ENCODE results near the gene NACC2.

NACC2 gene

GRCh38 chr9:136013116-136013515, 82.0 kb downstream of the NACC2 start:
- Histone ChIP-seq H3K4me1 (ENCODE audit: control insufficient read depth, insufficient read depth, low read length, unreplicated experiment) (peaks cover 18% of the 10 kb centered on the region), H3K27me3 (ENCODE audit: insufficient read depth, low read length) (no peaks in the 10 kb centered on the region), H3K79me2 (ENCODE audit: control insufficient read depth, insufficient read depth, low read length, unreplicated experiment) (peaks cover 2% of the 10 kb centered on the region), H3K36me3 (ENCODE audit: insufficient read depth, low read length) (no peaks in the 10 kb centered on the region), H3K27ac (ENCODE audit: low read depth, low read length) (no peak overlapping the region), H2AFZ (ENCODE audit: low read length, unreplicated experiment) (no peak overlapping the region), H3K4me3 (ENCODE audit: low read depth, low read length) (no peak overlapping the region)

GRCh38 chr9:136012651-136013050, 82.4 kb downstream of the NACC2 start:
- H3K27me3 ChIP-seq (ENCODE audit: insufficient read depth, low read length) = no peaks in the 10 kb centered on the region
- H3K36me3 ChIP-seq (ENCODE audit: insufficient read depth, low read length) = no peaks in the 10 kb centered on the region
- peaks cover 22% of the 10 kb centered on the region for H3K4me1 ChIP-seq (ENCODE audit: control insufficient read depth, insufficient read depth, low read length, unreplicated experiment)
- peaks cover under 1% of the 10 kb centered on the region for H3K79me2 ChIP-seq (ENCODE audit: control insufficient read depth, insufficient read depth, low read length, unreplicated experiment)
- no peak overlapping the region for H3K27ac ChIP-seq (ENCODE audit: low read depth, low read length)
- H3K4me3 ChIP-seq (ENCODE audit: low read depth, low read length) = no peak overlapping the region
- H2AFZ ChIP-seq (ENCODE audit: low read length, unreplicated experiment) = no peak overlapping the region

- H2AFZ ChIP-seq (ENCODE audit: low read length, unreplicated experiment) = peak overlapping the region; percentile 25
- H3K4me1 ChIP-seq (ENCODE audit: control insufficient read depth, insufficient read depth, low read length, unreplicated experiment) = peaks cover 22% of the 10 kb centered on the region
- no peak overlapping the region for H3K27ac ChIP-seq (ENCODE audit: low read depth, low read length)
Observed at GRCh38 chr9:136011703-136012496, 83.2 kb downstream of the NACC2 start.

GRCh38 chr9:136011376-136011702, 83.8 kb downstream of the NACC2 start:
- Histone ChIP-seq H3K79me2 (ENCODE audit: control insufficient read depth, insufficient read depth, low read length, unreplicated experiment) (no peaks in the 10 kb centered on the region), H3K4me3 (ENCODE audit: low read depth, low read length) (no peak overlapping the region), H3K27ac (ENCODE audit: low read depth, low read length) (no peak overlapping the region), H3K27me3 (ENCODE audit: insufficient read depth, low read length) (no peaks in the 10 kb centered on the region), H2AFZ (ENCODE audit: low read length, unreplicated experiment) (no peak overlapping the region), H3K4me1 (ENCODE audit: control insufficient read depth, insufficient read depth, low read length, unreplicated experiment) (peaks cover 22% of the 10 kb centered on the region), H3K36me3 (ENCODE audit: insufficient read depth, low read length) (no peaks in the 10 kb centered on the region)

More at GRCh38 chr9:136011703-136012496, 83.2 kb downstream of the NACC2 start:
- H3K36me3 ChIP-seq (ENCODE audit: insufficient read depth, low read length) = no peaks in the 10 kb centered on the region
- H3K79me2 ChIP-seq (ENCODE audit: control insufficient read depth, insufficient read depth, low read length, unreplicated experiment) = no peaks in the 10 kb centered on the region
- H3K27me3 ChIP-seq (ENCODE audit: insufficient read depth, low read length) = no peaks in the 10 kb centered on the region
- no peak overlapping the region for H3K4me3 ChIP-seq (ENCODE audit: low read depth, low read length)

- Histone ChIP-seq H3K27ac (ENCODE audit: low read depth, low read length) (no peak overlapping the region), H2AFZ (ENCODE audit: low read length, unreplicated experiment) (no peak overlapping the region), H3K4me1 (ENCODE audit: control insufficient read depth, insufficient read depth, low read length, unreplicated experiment) (peaks cover 22% of the 10 kb centered on the region)
Observed at GRCh38 chr9:136010615-136011361, 84.3 kb downstream of the NACC2 start.

GRCh38 chr9:136010176-136010575, 84.9 kb downstream of the NACC2 start:
- no peak overlapping the region for H2AFZ ChIP-seq (ENCODE audit: low read length, unreplicated experiment)
- no peak overlapping the region for H3K27ac ChIP-seq (ENCODE audit: low read depth, low read length)
- no peaks in the 10 kb centered on the region for H3K79me2 ChIP-seq (ENCODE audit: control insufficient read depth, insufficient read depth, low read length, unreplicated experiment)
- no peaks in the 10 kb centered on the region for H3K27me3 ChIP-seq (ENCODE audit: insufficient read depth, low read length)
- H3K36me3 ChIP-seq (ENCODE audit: insufficient read depth, low read length) = no peaks in the 10 kb centered on the region
- no peak overlapping the region for H3K4me3 ChIP-seq (ENCODE audit: low read depth, low read length)
- H3K4me1 ChIP-seq (ENCODE audit: control insufficient read depth, insufficient read depth, low read length, unreplicated experiment) = peaks cover 22% of the 10 kb centered on the region

More at GRCh38 chr9:136010615-136011361, 84.3 kb downstream of the NACC2 start:
- Histone ChIP-seq H3K4me3 (ENCODE audit: low read depth, low read length) (no peak overlapping the region), H3K27me3 (ENCODE audit: insufficient read depth, low read length) (no peaks in the 10 kb centered on the region), H3K36me3 (ENCODE audit: insufficient read depth, low read length) (no peaks in the 10 kb centered on the region), H3K79me2 (ENCODE audit: control insufficient read depth, insufficient read depth, low read length, unreplicated experiment) (no peaks in the 10 kb centered on the region)

GRCh38 chr9:136009516-136009915, 85.6 kb downstream of the NACC2 start:
- Histone ChIP-seq H3K36me3 (ENCODE audit: insufficient read depth, low read length) (no peaks in the 10 kb centered on the region), H3K79me2 (ENCODE audit: control insufficient read depth, insufficient read depth, low read length, unreplicated experiment) (no peaks in the 10 kb centered on the region), H3K27ac (ENCODE audit: low read depth, low read length) (no peak overlapping the region), H3K27me3 (ENCODE audit: insufficient read depth, low read length) (no peaks in the 10 kb centered on the region), H2AFZ (ENCODE audit: low read length, unreplicated experiment) (no peak overlapping the region), H3K4me1 (ENCODE audit: control insufficient read depth, insufficient read depth, low read length, unreplicated experiment) (peaks cover 22% of the 10 kb centered on the region), H3K4me3 (ENCODE audit: low read depth, low read length) (no peak overlapping the region)

GRCh38 chr9:136008693-136008997, 86.4 kb downstream of the NACC2 start:
- Histone ChIP-seq H3K4me3 (ENCODE audit: low read depth, low read length) (no peak overlapping the region), H3K79me2 (ENCODE audit: control insufficient read depth, insufficient read depth, low read length, unreplicated experiment) (no peaks in the 10 kb centered on the region), H2AFZ (ENCODE audit: low read length, unreplicated experiment) (no peak overlapping the region), H3K36me3 (ENCODE audit: insufficient read depth, low read length) (no peaks in the 10 kb centered on the region), H3K27ac (ENCODE audit: low read depth, low read length) (0 out of 2 replicates have a peak overlapping the region, but pooled peaks have one; percentile 2), H3K27me3 (ENCODE audit: insufficient read depth, low read length) (no peaks in the 10 kb centered on the region), H3K4me1 (ENCODE audit: control insufficient read depth, insufficient read depth, low read length, unreplicated experiment) (peaks cover 25% of the 10 kb centered on the region)

GRCh38 chr9:136007934-136008692, 87.0 kb downstream of the NACC2 start:
- H3K27ac ChIP-seq (ENCODE audit: low read depth, low read length) = peak overlapping the region; percentile 4; the same call in 1 of the 2 replicates
- H3K4me1 ChIP-seq (ENCODE audit: control insufficient read depth, insufficient read depth, low read length, unreplicated experiment) = peaks cover 30% of the 10 kb centered on the region
- no peak overlapping the region for H3K4me3 ChIP-seq (ENCODE audit: low read depth, low read length)
- no peaks in the 10 kb centered on the region for H3K36me3 ChIP-seq (ENCODE audit: insufficient read depth, low read length)
- no peak overlapping the region for H2AFZ ChIP-seq (ENCODE audit: low read length, unreplicated experiment)
- H3K27me3 ChIP-seq (ENCODE audit: insufficient read depth, low read length) = no peaks in the 10 kb centered on the region
- no peaks in the 10 kb centered on the region for H3K79me2 ChIP-seq (ENCODE audit: control insufficient read depth, insufficient read depth, low read length, unreplicated experiment)

GRCh38 chr9:136007276-136007933, 87.7 kb downstream of the NACC2 start:
- Histone ChIP-seq H3K4me3 (ENCODE audit: low read depth, low read length) (no peak overlapping the region), H3K36me3 (ENCODE audit: insufficient read depth, low read length) (no peaks in the 10 kb centered on the region), H3K4me1 (ENCODE audit: control insufficient read depth, insufficient read depth, low read length, unreplicated experiment) (peaks cover 30% of the 10 kb centered on the region), H3K27ac (ENCODE audit: low read depth, low read length) (no peak overlapping the region), H2AFZ (ENCODE audit: low read length, unreplicated experiment) (no peak overlapping the region), H3K79me2 (ENCODE audit: control insufficient read depth, insufficient read depth, low read length, unreplicated experiment) (no peaks in the 10 kb centered on the region), H3K27me3 (ENCODE audit: insufficient read depth, low read length) (no peaks in the 10 kb centered on the region)
